ENCODE measurements around the gene CDH13.

Gene CDH13

DNA sequence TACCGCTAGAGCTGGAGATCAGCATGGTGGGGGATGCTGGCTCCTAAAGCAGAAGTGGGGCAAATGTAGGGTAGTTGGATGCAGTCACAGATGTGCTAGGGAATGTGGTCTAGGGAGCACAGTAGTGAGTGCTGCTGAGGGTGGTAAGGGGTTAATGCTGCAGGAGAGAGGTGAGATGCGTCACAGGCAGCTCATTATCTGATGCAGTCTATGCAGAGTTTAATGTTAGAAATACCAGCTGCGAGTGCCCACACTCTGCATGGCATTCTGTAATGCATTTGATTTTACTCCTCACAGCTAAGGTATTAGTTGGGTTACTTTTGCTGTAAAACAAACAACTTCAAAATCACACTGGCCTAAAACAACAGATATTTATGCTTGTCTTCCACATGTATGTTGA is 689.7 kb downstream of the CDH13 start (continued):
- TF ChIP-seq BACH2 (CRISPR knock-in tag; IDR thresholded peaks at IDR 0.05; ENCODE audit: borderline replicate concordance) = no peak

GRCh38 chr16:83318390-83318789 is 691.6 kb downstream of the CDH13 start:
- no peak for TF ChIP-seq ZFP3 (CRISPR knock-in tag; IDR thresholded peaks at IDR 0.05)
- TF ChIP-seq, protein P1, sequence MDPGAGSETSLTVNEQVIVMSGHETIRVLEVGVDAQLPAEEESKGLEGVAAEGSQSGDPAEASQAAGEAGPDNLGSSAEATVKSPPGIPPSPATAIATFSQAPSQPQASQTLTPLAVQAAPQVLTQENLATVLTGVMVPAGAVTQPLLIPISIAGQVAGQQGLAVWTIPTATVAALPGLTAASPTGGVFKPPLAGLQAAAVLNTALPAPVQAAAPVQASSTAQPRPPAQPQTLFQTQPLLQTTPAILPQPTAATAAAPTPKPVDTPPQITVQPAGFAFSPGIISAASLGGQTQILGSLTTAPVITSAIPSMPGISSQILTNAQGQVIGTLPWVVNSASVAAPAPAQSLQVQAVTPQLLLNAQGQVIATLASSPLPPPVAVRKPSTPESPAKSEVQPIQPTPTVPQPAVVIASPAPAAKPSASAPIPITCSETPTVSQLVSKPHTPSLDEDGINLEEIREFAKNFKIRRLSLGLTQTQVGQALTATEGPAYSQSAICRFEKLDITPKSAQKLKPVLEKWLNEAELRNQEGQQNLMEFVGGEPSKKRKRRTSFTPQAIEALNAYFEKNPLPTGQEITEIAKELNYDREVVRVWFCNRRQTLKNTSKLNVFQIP (CRISPR knock-in tag; IDR thresholded peaks at IDR 0.05; ENCODE audit: borderline replicate concordance, low read depth) = no peak
- no peak for TF ChIP-seq ARNTL (CRISPR knock-in tag; IDR thresholded peaks at IDR 0.05; ENCODE audit: borderline replicate concordance, low read depth)
- no peak for TF ChIP-seq ZFP30 (CRISPR knock-in tag; IDR thresholded peaks at IDR 0.05)
- TF ChIP-seq CSDC2 (CRISPR knock-in tag; IDR thresholded peaks at IDR 0.05) = no peak
- no peak for TF ChIP-seq BACH2 (CRISPR knock-in tag; IDR thresholded peaks at IDR 0.05; ENCODE audit: borderline replicate concordance)
- TF ChIP-seq ESRRG (CRISPR knock-in tag; IDR thresholded peaks at IDR 0.05) = no peak
- TF ChIP-seq OSR1 (CRISPR knock-in tag; IDR thresholded peaks at IDR 0.05) = no peak
- TF ChIP-seq SNAI2 (CRISPR knock-in tag; IDR thresholded peaks at IDR 0.05) = no peak
- TF ChIP-seq, protein P2, sequence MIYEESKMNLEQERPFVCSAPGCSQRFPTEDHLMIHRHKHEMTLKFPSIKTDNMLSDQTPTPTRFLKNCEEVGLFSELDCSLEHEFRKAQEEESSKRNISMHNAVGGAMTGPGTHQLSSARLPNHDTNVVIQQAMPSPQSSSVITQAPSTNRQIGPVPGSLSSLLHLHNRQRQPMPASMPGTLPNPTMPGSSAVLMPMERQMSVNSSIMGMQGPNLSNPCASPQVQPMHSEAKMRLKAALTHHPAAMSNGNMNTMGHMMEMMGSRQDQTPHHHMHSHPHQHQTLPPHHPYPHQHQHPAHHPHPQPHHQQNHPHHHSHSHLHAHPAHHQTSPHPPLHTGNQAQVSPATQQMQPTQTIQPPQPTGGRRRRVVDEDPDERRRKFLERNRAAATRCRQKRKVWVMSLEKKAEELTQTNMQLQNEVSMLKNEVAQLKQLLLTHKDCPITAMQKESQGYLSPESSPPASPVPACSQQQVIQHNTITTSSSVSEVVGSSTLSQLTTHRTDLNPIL (CRISPR knock-in tag; IDR thresholded peaks at IDR 0.05; ENCODE audit: low read depth) = no peak
- no peak for TF ChIP-seq ZNF565 (CRISPR knock-in tag; conservative IDR thresholded peaks at IDR 0.05; ENCODE audit: low read depth)
- no peak for TF ChIP-seq TCF4 (CRISPR knock-in tag; IDR thresholded peaks at IDR 0.05; ENCODE audit: borderline replicate concordance)
- TF ChIP-seq ISL1 (CRISPR knock-in tag; IDR thresholded peaks at IDR 0.05) = no peak
- TF ChIP-seq CSRNP3 (CRISPR knock-in tag; IDR thresholded peaks at IDR 0.05) = no peak
- TF ChIP-seq ZNF8 (CRISPR knock-in tag; IDR thresholded peaks at IDR 0.05) = no peak
- TF ChIP-seq TSHZ2 (CRISPR knock-in tag; IDR thresholded peaks at IDR 0.05) = no peak
- no peak for TF ChIP-seq PPARA (CRISPR knock-in tag; IDR thresholded peaks at IDR 0.05; ENCODE audit: borderline replicate concordance)
- TF ChIP-seq ZNF70 (CRISPR knock-in tag; IDR thresholded peaks at IDR 0.05) = no peak
- TF ChIP-seq ZC3H10 (CRISPR knock-in tag; IDR thresholded peaks at IDR 0.05) = no peak
- no peak for TF ChIP-seq RARB (CRISPR knock-in tag; IDR thresholded peaks at IDR 0.05)
- no peak for ATAC-seq

DNA sequence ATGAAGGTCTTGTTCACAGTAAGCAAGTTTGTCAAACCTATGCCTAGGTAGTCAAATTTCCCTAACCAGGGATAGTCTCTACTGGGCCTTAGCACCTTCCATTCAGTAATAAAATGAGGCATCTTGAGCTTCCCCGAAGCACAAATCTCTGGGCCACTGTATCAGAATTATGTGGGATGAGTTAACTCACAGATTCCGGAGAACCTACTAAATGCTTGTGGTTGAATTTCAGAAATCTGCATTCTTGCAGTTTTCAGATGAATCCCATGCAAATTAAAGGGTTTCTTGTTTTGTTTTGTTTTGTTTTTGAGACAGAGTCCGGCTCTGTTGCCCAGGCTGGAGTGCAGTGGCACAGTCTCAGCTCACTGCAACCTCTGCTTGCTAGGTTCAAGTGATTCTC is 702.2 kb downstream of the CDH13 start:
- ATAC-seq = no peak
- TF ChIP-seq ZNF8 (CRISPR knock-in tag; IDR thresholded peaks at IDR 0.05) = no peak
- no peak for TF ChIP-seq GLIS3 (CRISPR knock-in tag; IDR thresholded peaks at IDR 0.05)
- TF ChIP-seq SNAI2 (CRISPR knock-in tag; IDR thresholded peaks at IDR 0.05) = no peak
- TF ChIP-seq CSRNP3 (CRISPR knock-in tag; IDR thresholded peaks at IDR 0.05) = no peak
- TF ChIP-seq CSDC2 (CRISPR knock-in tag; IDR thresholded peaks at IDR 0.05) = no peak
- no peak for TF ChIP-seq ISL1 (CRISPR knock-in tag; IDR thresholded peaks at IDR 0.05)
- no peak for TF ChIP-seq TCF4 (CRISPR knock-in tag; IDR thresholded peaks at IDR 0.05; ENCODE audit: borderline replicate concordance)
- TF ChIP-seq, protein P1 (CRISPR knock-in tag; IDR thresholded peaks at IDR 0.05; ENCODE audit: borderline replicate concordance, low read depth) = no peak
- TF ChIP-seq TSHZ2 (CRISPR knock-in tag; IDR thresholded peaks at IDR 0.05) = no peak
- no peak for TF ChIP-seq ZNF70 (CRISPR knock-in tag; IDR thresholded peaks at IDR 0.05)
- no peak for TF ChIP-seq ARNTL (CRISPR knock-in tag; IDR thresholded peaks at IDR 0.05; ENCODE audit: borderline replicate concordance, low read depth)
- TF ChIP-seq ZFP3 (CRISPR knock-in tag; IDR thresholded peaks at IDR 0.05) = no peak
- TF ChIP-seq, protein P2 (CRISPR knock-in tag; IDR thresholded peaks at IDR 0.05; ENCODE audit: low read depth) = no peak
- TF ChIP-seq RARB (CRISPR knock-in tag; IDR thresholded peaks at IDR 0.05) = no peak

Measured in SK-N-SH treated with all-trans-retinoic acid at 6 μM for 48 hours (cell line).